OCI-LY7 (cell line): ENCODE measurements around the gene KRTAP10-9. TPM values are rescaled to one million over a fixed set of nuclear protein-coding genes. Genes with fewer than 3 reads are reported as not detected.

Experiments used
- BruUV-seq: library from RNA; stranded (reverse); fragments of 400-500 nt; replicated peaks from 2 replicates; lab custom pipeline; 2021; lab: Mats Ljungman, UMichigan
- CTCF ChIA-PET: fragments of 300-600 bp; sonication (Branson Sonifier 250); formaldehyde crosslinking; loops from one replicate; lab custom pipeline; 2022; ENCODE audit warnings: antibody characterized with exemption; ENCODE audit not compliant: unreplicated experiment; lab: Charles Lee
- POLR2A ChIA-PET: fragments of 300-600 bp; sonication (Branson Sonifier 250); formaldehyde crosslinking; loops from one replicate; lab custom pipeline; 2022; ENCODE audit warnings: antibody characterized with exemption; lab: Charles Lee
- DNase-seq: peaks from one replicate; pipeline ENCODE4 v3.0.0-alpha.2; 2015; ENCODE audit warnings: low spot score
- H2AFZ ChIP-seq: fragments of 200-600 bp; sonication (generic), shearing (Covaris generic); 2 replicates; pipeline ENCODE4 v1.6.1; 2014; ENCODE audit warnings: mild to moderate bottlenecking, antibody characterized with exemption, low read length, moderate library complexity
- H3K27ac ChIP-seq: fragments of 200-600 bp; sonication (generic); 2 replicates; pipeline ENCODE4 v1.5.1; 2014; ENCODE audit warnings: mixed run types, low read depth, mild to moderate bottlenecking, moderate library complexity, low read length, inconsistent platforms; ENCODE audit not compliant: poor library complexity, severe bottlenecking
- H3K36me3 ChIP-seq: fragments of 200-600 bp; sonication (generic); 2 replicates; pipeline ENCODE4 v1.6.1; 2014; ENCODE audit warnings: mild to moderate bottlenecking, antibody characterized with exemption, low read length, moderate library complexity, mixed read lengths; ENCODE audit not compliant: insufficient read depth
- H3K4me1 ChIP-seq: fragments of 200-600 bp; sonication (generic); 2 replicates; pipeline ENCODE4 v1.5.1; 2014; ENCODE audit warnings: mild to moderate bottlenecking, low read length; ENCODE audit not compliant: insufficient read depth, poor library complexity, severe bottlenecking
- H3K4me2 ChIP-seq: fragments of 200-600 bp; sonication (generic); 2 replicates; pipeline ENCODE4 v1.6.1; 2014; ENCODE audit warnings: mild to moderate bottlenecking, low read length
- H3K4me3 ChIP-seq: fragments of 200-600 bp; sonication (generic); 2 replicates; pipeline ENCODE4 v1.5.1; 2014; ENCODE audit warnings: mild to moderate bottlenecking, low read depth, low read length; ENCODE audit not compliant: poor library complexity, severe bottlenecking
- H3K79me2 ChIP-seq: fragments of 200-600 bp; sonication (generic); 2 replicates; pipeline ENCODE4 v1.6.1; 2016; ENCODE audit warnings: low read depth, mild to moderate bottlenecking, low read length, moderate library complexity, mixed read lengths; ENCODE audit not compliant: insufficient read depth
- H3K9me2 ChIP-seq: fragments of 200-600 bp; sonication (generic); 2 replicates; pipeline ENCODE4 v1.6.1; 2016; ENCODE audit warnings: mild to moderate bottlenecking, low read length, mixed read lengths; ENCODE audit not compliant: insufficient read depth
- H3K9me3 ChIP-seq: fragments of 200-600 bp; sonication (generic); 2 replicates; pipeline ENCODE4 v1.6.1; 2014; ENCODE audit warnings: mild to moderate bottlenecking, mixed run types, low read length, mixed read lengths
- H4K20me1 ChIP-seq: fragments of 200-600 bp; sonication (generic); 2 replicates; pipeline ENCODE4 v1.6.1; 2014; ENCODE audit warnings: mild to moderate bottlenecking, antibody characterized with exemption, low read length, moderate library complexity, mixed read lengths; ENCODE audit not compliant: insufficient read depth
- CTCF ChIP-seq: fragments of 200-600 bp; sonication (generic); conservative IDR thresholded peaks from 2 replicates; pipeline ENCODE4 v1.5.1; 2014; ENCODE audit warnings: mild to moderate bottlenecking, antibody characterized with exemption, low read length, moderate library complexity, mixed read lengths
- EZH2phosphoT487 ChIP-seq: fragments of 200-600 bp; sonication (generic); IDR thresholded peaks from 2 replicates; pipeline ENCODE4 v1.6.1; 2018; ENCODE audit warnings: low read depth, borderline replicate concordance, mild to moderate bottlenecking, mixed run types, antibody characterized with exemption, low read length, moderate library complexity, mixed read lengths
- intact Hi-C: fragments of 100-400 bp; cut with micrococcal nuclease; formaldehyde crosslinking; loops from one replicate; pipeline ENCODE4 v1.10.0; 2022; ENCODE audit not compliant: unreplicated experiment
- total RNA-seq, 2 experiments: library from RNA; depleted of rRNA in 1 of 2; stranded (reverse); fragments of >200 nt in 1 of 2; shearing (Covaris generic) in 1 of 2; gene quantifications; 2 replicates each; pipeline ENCODE4 v1.2.3, GENCODE V29; 2014 to 2022

Gene KRTAP10-9
- total RNA-seq, 2 experiments from 2014 or later: not detected

GRCh38 chr21:44613386-44614155, 13.3 kb upstream of the KRTAP10-9 start:
- Histone ChIP-seq H3K9me3 (0 out of 2 replicates have a peak, but pooled peaks cover 9% of the 10 kb centered on the region), H4K20me1 (no peaks in the 10 kb centered on the region), H3K79me2 (no peaks in the 10 kb centered on the region), H3K4me1 (peaks cover 5% of the 10 kb centered on the region), H3K4me2 (no peak overlapping the region), H3K36me3 (no peaks in the 10 kb centered on the region), H3K9me2 (no peaks in the 10 kb centered on the region), H3K4me3 (no peak overlapping the region), H3K27ac (no peak overlapping the region), H2AFZ (no peak overlapping the region)
- no peak for TF ChIP-seq EZH2phosphoT487
- no peak for DNase-seq
- CTCF ChIA-PET: no interaction called here
- intact Hi-C loops: no loop called here
- POLR2A ChIA-PET: no interaction called here
- BruUV-seq: no TSS peak

DNA sequence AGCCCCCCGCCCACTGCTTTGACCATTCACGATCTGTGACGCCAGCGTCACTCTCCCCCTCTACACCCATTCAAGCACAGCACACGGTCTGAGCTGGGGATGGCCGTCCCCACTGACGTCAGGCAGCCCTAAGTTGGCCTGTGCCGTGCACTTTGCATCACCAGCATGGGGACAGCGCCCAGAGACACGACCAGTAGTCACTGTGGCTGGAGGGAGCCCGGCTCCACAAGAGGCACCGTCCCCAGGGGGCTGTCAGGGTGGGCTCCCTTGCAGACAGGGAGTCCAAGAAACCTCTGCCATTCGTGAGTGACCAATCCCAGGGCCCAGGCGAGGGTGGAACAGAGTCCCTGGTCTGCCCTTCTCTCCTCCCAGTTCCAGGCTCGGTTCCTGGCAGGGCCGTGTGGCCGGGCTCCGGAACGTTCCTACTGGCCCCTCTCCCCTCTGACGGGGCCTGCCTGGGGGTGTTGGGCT, 12.7 kb upstream of the KRTAP10-9 start:
- ChIA-PET CTCF (no interaction called here), POLR2A (no interaction called here)
- Histone ChIP-seq H3K4me2 (no peak overlapping the region), H3K4me1 (peaks cover 12% of the 10 kb centered on the region), H3K79me2 (no peaks in the 10 kb centered on the region), H3K9me2 (no peaks in the 10 kb centered on the region), H3K4me3 (no peak overlapping the region), H3K27ac (no peak overlapping the region), H4K20me1 (no peaks in the 10 kb centered on the region), H3K9me3 (peaks cover 13% of the 10 kb centered on the region; the same call in 1 of the 2 replicates), H2AFZ (no peak overlapping the region), H3K36me3 (no peaks in the 10 kb centered on the region)
- intact Hi-C loops: no loop called here
- BruUV-seq: no TSS peak
- DNase-seq: no peak
- TF ChIP-seq EZH2phosphoT487 (no peak), CTCF (no peak)

DNA sequence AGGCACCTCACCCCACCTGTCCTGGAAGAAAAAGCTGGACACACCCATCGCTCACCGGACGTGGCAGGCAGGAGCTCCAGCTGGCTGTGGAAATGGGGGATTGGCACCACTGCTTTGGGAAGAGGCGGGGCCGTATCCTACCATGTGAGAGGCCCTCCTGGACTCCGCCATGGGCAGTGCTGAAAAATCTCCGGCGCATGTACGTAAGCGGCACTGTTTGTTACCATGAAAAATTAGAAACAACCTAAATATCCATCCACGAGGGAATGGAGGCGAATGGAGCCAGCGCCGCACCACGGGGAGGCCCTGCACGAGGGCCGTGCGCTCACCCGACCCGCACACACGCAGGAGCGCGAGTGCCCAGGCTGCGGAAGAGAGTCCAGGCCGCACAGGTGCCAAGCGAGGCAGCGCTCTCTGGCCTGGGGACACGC, 11.9 kb upstream of the KRTAP10-9 start:
- Histone ChIP-seq H3K4me1 (peaks cover 12% of the 10 kb centered on the region), H3K36me3 (no peaks in the 10 kb centered on the region), H2AFZ (no peak overlapping the region), H3K4me2 (no peak overlapping the region), H3K4me3 (no peak overlapping the region), H3K9me2 (no peaks in the 10 kb centered on the region), H3K27ac (no peak overlapping the region), H3K9me3 (peaks cover 13% of the 10 kb centered on the region; the same call in 1 of the 2 replicates), H4K20me1 (no peaks in the 10 kb centered on the region), H3K79me2 (no peaks in the 10 kb centered on the region)
- intact Hi-C loops: no loop called here
- DNase-seq: no peak
- no TSS peak for BruUV-seq
- ChIA-PET POLR2A (interaction anchor here (0.6 kb wide), 1 partner anchor 1040 kb away, joined by 3 read pairs; no protein-coding TSS in a partner anchor), CTCF (no interaction called here)
- TF ChIP-seq CTCF: no peak
